GM12801 (cell line): ENCODE results near the gene HOPX.

Experiments
- CTCF ChIP-seq: IDR thresholded peaks from one replicate; pipeline ENCODE4 v1.5.1; 2011; ENCODE audit warnings: control low read depth; ENCODE audit not compliant: insufficient read length; ENCODE audit errors: extremely low read depth

HOPX gene

GRCh38 chr4:56671860-56672259 lies 9.2 kb downstream of the HOPX start:
- TF ChIP-seq CTCF: no peak

- no peak for TF ChIP-seq CTCF
Measured at GRCh38 chr4:56671373-56671772, 9.7 kb downstream of the HOPX start.

GRCh38 chr4:56668267-56668666 lies 12.8 kb downstream of the HOPX start:
- no peak for TF ChIP-seq CTCF

- no peak for TF ChIP-seq CTCF
Measured at GRCh38 chr4:56666279-56666678, 14.8 kb downstream of the HOPX start.

GRCh38 chr4:56665781-56666180 lies 15.3 kb downstream of the HOPX start:
- no peak for TF ChIP-seq CTCF

GRCh38 chr4:56662782-56663468 lies 18.2 kb downstream of the HOPX start:
- no peak for TF ChIP-seq CTCF

- TF ChIP-seq CTCF: no peak
Measured at GRCh38 chr4:56659946-56660345, 21.1 kb downstream of the HOPX start.

GRCh38 chr4:56658528-56658927 lies 22.6 kb downstream of the HOPX start:
- no peak for TF ChIP-seq CTCF
